Measurements from ENCODE around the gene HDHD3. TPM values are rescaled to one million over a fixed set of nuclear protein-coding genes. Genes with fewer than 3 reads are reported as not detected.

Gene HDHD3
- 6.3 and 13.8 TPM in 2 replicates for total RNA-seq

GRCh38 chr9:113376634-113377567 lies at the start of gene HDHD3:
Gene HDHD3, minus strand, starts transcription at chr9:113376986. Its CDS starts 2,632 bp downstream, at chr9:113374354.

GRCh38 chr9:113410207-113410864 lies 33.5 kb upstream of the HDHD3 start, which contains the start of the genes C9orf43 and POLE3:
Gene C9orf43, plus strand, starts transcription at chr9:113410747. Its CDS starts 2,747 bp downstream, at chr9:113413494.
Gene POLE3, minus strand, starts transcription at chr9:113410675. Its CDS starts 382 bp downstream, at chr9:113410293.

GRCh38 chr9:113401027-113401792 lies 24.4 kb upstream of the HDHD3 start, which contains the start of gene ALAD:
Gene ALAD, minus strand, starts transcription at chr9:113401284. Its CDS starts 7,725 bp downstream, at chr9:113393559.

DNA sequence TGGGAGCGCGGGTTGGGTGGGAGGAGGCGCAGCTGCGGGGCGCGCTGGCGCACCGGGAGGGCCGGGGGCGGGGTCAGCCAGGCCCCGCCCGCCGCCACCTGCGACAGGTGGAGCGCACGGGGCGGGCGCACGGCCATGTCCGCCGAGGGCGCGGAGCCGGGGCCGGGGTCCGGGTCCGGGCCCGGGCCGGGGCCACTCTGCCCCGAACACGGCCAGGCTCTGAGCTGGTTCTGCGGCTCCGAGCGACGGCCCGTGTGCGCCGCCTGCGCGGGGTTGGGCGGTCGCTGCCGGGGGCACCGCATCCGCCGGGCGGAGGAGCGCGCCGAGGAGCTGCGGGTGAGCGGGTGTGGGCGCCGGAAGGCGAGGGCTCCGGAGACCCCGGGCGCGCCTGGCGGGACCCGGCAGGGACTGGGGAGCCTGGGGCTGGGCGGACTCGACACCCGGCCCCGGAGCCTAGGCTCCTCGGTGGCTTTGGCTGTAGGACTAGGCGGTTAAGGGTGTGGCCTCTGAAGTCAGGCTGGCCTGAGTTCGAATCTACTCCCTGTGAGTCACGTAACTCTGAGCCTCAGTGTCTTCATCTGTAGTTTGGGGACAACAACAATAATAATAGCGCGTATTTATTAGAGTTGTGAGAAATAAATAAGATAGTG lies 27.2 kb downstream of the HDHD3 start, which contains the start of gene BSPRY:
Gene BSPRY, plus strand, starts transcription at position 97 of the 650 bp plus-strand sequence. Its CDS starts 39 bp downstream, at position 136.

GRCh38 chr9:113340011-113340699 lies 36.6 kb downstream of the HDHD3 start, which contains the start of gene WDR31:
Gene WDR31, minus strand, starts transcription at chr9:113340275. Its CDS starts 8,253 bp downstream, at chr9:113332022.

Other genes with a start within 250 kb of the HDHD3 start
- 4.4 and 4.9 TPM in 2 replicates for gene SLC31A2, start 226.0 kb downstream of the HDHD3 start, total RNA-seq
- gene FKBP15, start 155.7 kb downstream of the HDHD3 start, total RNA-seq, result 10.1 and 14.0 TPM in 2 replicates
- gene SLC31A1, start 155.4 kb downstream of the HDHD3 start, total RNA-seq, result 29.2 and 37.2 TPM in 2 replicates
- 29.9 and 30.5 TPM in 2 replicates for gene CDC26, start 101.4 kb downstream of the HDHD3 start, total RNA-seq
- gene PRPF4, start 101.3 kb downstream of the HDHD3 start, total RNA-seq, result 25.1 and 27.9 TPM in 2 replicates
- not detected in 2 replicates for gene RNF183, start 73.6 kb downstream of the HDHD3 start, total RNA-seq
- gene WDR31, start 36.7 kb downstream of the HDHD3 start, total RNA-seq, result 0.91 and 1.4 TPM in 2 replicates
- 0.26 TPM in 1 of 2 replicates, not detected in the other for gene BSPRY, start 27.4 kb downstream of the HDHD3 start, total RNA-seq
- 7.6 and 14.4 TPM in 2 replicates for gene ALAD, start 24.3 kb upstream of the HDHD3 start, total RNA-seq
- 47.8 and 66.2 TPM in 2 replicates for gene POLE3, start 33.7 kb upstream of the HDHD3 start, total RNA-seq
- gene C9orf43, start 33.8 kb upstream of the HDHD3 start, total RNA-seq, result 0.52 TPM in 1 of 2 replicates, not detected in the other
- gene RGS3, start 86.7 kb upstream of the HDHD3 start, total RNA-seq, result 23.7 and 36.1 TPM in 2 replicates